HG03432 (cell line): ENCODE results near the gene CIB4.

Experiments used
- ATAC-seq: cut with Tn5 transposase; IDR thresholded peaks from one replicate; pipeline ENCODE4 v1.9.1; 2021; ENCODE audit warnings: mild to moderate bottlenecking, moderate library complexity; ENCODE audit not compliant: unreplicated experiment

CIB4 gene

DNA sequence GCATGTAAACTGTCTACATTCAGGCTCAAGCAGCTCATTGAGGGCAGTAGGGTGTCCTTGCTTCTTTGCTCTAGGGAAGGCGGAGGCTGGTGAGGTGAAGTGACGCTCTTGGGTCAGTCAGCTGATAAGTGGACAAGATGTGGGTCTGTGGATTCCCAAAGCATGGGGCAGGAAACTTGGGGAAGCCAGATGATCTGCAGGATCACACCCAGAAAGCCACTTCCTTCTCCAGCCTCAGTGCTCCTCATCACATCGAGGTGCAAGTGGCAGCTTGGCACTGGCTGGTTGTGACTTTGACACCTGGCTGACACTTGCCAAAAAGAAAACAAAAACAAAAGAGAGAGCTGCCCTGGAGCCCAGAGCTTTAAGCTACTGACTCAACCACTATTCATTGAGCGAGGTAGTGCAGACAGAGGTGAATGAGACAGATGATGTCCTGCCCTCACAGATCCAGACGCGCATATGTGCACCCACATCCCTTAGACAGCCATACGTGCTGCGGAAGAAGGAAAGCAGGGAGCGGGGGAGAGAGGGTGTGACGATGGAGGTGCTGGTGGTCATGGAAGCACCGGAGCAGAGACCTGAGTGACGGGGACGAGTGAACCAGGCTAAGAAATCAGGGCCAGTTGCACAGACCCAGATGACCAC, 3.1 kb upstream of the CIB4 start:
- ATAC-seq, result no peak

DNA sequence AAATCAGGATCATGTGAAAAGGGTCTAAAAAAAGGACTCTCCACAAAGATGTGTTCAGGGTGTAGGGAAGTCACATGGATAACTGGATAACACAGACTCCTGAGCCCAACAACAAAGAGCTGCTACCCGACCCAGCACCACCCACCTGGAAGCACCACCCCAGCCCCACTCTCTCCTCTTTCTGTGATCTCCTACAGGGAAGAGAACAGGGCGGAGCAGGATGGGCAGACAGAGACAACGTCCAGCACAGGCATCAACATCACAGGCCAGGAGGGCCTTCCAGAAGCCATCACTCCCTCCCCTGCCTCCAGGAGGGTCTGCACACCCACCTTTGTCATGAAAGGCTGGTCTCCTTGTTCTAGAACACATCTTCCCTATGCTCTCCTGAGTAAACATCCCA, 1.3 kb upstream of the CIB4 start:
- ATAC-seq, result no peak

GRCh38 chr2:26640331-26640745, 828 bp downstream of the CIB4 start:
- no peak for ATAC-seq

DNA sequence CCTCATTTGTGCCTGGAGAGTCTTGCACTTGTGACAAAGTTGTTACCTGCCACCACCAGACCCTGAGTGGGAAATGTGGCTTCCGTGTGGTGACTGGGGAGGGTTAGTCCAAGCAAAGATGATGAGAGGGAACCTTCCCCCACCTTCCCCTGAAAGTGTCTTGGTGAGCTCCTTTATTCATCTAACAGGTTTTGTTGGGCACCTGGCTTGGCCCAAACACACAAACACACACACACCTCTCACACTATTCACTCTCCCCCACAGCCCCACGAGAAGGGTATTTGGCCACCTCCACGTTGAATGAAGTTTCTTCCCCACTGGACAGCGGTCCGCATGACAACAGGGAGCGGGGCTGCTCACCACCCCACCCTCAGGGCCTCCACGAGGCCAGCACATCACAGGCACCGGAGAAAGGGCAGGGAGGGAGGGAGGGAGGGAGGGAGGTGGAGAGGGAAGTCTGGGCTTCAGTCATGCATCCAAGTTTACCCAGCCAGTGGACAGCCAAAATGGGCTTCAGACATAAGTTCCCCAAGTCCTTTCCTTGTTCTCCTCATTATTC, 1.4 kb downstream of the CIB4 start:
- no peak for ATAC-seq

GRCh38 chr2:26637811-26638310, 3.3 kb downstream of the CIB4 start:
- ATAC-seq, result no peak

GRCh38 chr2:26636935-26637334, 4.2 kb downstream of the CIB4 start:
- no peak for ATAC-seq

- ATAC-seq, result no peak
These were observed 5.8 kb downstream of the CIB4 start for GRCh38 chr2:26635401-26635800.

DNA sequence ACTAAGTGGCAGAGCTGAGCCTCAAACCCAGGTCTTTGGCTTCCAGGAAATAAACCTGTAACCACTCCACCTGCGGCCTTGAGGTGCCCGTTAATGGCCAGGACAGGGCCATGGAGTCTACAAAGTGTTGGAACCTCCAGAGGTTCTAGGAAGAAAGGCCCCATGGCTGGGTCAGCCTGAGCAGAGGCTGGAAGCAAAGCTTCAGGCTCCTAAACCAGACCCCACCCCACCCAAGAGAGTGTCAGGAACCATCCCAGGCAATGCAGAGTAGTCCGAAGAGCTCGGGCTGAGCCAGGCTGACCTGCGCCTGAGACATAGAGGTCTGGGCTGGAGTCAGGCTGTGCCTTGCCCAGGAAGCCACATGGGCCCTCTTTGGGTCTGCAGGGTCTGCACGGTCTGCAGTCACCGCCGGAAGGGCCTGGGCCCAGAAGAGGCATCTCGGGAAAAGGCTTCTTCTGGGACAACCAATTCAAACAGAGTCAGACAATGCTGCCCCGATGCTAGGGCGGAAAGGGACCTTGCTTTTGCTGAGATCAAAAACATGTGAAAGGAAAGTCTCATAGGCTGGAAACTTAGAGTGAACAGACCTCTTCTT, 6.4 kb downstream of the CIB4 start:
- no peak for ATAC-seq

GRCh38 chr2:26633993-26634595, 7.1 kb downstream of the CIB4 start:
- no peak for ATAC-seq

DNA sequence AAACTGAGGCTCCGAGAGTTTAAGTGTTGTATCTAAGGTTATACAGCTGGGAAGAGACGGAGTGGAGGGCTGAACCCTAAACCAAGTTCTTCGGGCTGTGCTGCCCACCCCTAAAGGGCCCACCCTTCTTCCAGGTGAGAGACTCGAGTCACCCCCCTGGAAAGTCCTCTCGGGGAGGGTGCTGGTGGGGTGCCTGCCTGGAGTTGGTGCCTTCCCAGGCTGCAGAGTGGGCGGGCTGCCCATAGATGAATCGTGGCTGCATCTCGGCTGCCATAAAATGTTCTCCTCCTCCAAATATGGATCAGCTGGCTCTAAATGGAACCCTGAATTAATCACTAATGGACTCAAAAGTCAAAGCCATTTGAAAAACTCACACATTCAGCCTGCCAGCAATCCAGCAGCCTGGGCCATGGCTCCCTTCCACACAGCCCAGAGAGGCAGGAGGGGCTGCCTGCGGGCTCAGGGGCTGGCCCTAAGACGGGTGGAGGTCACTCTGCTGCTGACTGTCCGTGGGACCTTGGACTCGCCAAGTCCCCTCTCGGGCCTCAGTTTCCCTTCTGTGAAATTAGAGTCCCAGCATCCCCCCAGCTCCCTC, 7.7 kb downstream of the CIB4 start:
- ATAC-seq, result no peak

GRCh38 chr2:26632624-26633185, 8.5 kb downstream of the CIB4 start:
- ATAC-seq, result no peak

DNA sequence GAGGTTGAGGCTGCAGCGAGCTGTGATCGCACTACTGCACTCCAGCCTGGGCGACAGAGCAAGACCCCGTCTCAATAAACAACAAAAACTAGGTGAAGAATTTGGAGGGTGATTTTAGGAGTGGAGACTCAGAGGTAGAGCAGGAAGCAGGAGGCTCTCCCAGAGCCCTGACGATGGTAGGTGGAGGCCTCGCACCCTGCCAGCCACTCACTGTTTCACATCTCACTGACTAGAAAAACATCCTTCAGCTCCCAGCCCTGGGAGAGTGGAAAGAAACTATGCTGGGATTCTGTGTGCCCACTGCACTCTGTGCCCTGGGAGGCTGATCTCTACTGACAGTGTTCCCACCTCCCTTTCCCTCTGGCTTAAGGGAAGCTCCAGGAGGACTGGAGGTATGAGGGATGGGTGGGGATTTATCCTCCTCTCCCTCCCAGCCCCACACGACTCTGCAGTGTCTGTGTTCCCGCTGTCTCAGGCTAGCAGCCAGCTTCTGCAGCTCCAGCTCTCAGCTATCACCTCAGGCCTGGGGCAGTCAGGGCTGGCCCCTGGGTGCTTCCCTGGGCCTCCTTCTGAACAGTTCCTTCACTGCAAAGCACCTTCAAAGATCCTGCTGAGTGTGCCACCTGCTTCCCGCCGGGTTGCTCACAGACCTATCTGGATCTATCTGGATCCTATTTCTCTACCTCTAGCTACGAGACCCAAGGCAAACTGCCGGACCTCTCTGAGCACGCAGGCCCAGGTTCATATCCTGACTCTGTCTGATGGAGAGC, 9.6 kb downstream of the CIB4 start:
- ATAC-seq, result no peak

- ATAC-seq, result no peak
These were observed 10.4 kb downstream of the CIB4 start for GRCh38 chr2:26630669-26631360.

- ATAC-seq, result no peak
These were observed 10.9 kb downstream of the CIB4 start for GRCh38 chr2:26630235-26630634.

DNA sequence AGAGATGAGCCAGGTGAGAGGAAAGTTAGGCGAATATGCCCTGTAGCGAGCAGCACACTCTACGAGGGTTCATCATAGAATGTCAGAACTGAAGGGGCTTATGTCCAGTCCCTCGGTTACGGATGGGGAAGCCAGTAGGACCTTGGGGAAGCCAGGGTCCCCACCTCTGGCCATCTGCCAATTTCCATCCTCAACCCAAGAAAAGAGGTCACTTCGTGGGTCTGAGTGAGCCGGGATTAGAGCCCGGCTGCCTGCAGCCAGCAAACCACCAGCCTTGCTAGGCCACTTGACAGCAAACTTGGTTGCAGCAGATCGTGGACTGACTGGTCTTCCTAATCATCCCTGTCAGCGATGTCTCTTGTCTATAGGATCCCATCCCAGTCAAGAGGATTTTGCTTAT, 11.4 kb downstream of the CIB4 start:
- no peak for ATAC-seq

DNA sequence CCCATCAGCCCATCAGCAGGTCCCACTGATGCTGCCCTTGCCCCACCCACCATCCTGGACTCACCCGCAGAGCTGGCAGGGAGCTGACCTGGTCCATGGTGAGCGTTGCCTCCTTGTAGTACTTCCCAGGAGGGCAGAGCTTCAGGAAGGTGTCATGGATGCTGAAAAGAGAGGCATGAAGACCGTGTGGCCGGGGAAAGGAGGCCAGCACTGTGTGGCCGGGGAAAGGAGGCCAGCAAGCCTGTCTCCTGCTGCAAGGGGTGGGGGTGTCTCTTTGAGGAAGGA, 11.9 kb downstream of the CIB4 start:
- ATAC-seq, result no peak

DNA sequence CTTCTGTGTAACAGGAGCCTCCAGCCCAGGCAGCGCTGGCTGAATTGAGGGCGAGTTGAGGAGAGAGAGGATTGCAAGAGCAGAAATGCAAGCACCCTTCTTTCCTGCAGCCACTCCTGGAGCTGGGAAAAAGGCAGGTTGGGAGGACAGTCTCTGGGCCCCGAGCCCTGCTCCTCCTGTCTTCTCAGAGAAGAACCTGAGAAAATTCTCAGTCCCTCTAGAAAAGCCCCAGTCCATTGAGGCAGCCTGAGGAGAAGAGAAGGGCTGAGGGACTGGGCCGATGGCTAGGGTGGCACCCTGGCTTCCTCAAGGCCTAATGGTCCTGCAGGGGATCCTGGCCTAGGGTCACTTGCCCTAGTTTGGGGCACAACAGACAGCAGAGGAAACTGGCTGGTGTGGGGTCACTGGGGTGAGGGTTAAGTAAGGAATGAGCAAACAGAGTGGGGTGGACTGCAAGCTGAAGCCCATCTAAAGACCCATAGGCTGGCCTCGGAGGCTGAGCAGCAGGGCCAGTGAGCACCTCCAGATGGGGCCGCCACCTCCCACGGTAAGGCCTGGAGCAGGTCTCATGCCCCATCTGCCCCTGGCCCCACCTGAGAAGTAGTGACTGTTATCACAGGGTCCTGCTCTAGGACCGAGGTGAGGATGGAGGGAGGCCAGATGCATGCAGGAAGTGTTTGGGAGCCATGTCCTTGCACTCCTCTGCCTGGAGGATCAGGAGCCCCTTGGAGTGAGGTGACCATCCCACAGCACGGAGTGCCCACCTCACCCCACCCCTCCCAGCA, 12.4 kb downstream of the CIB4 start:
- ATAC-seq, result no peak

GRCh38 chr2:26627350-26628105, 13.6 kb downstream of the CIB4 start:
- ATAC-seq, result no peak

DNA sequence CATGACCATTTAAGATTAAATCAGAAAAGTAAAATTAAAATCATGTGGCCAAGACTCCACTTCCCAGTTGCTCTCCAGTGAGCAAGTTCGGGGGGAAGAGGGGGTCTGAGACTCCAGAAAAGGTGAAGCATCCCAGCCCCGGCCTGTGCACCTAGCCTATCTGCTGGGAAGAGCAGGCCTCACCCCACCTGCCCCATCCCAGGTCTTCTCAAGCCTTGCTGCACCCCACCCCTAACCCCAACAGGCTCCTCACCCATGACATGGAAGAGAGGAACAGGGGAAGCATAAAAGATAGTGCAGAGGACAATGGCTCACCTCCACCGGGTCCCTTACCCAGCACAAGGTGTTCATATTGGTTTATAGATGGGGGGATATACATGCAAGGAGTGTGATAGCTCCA, 14.6 kb downstream of the CIB4 start:
- no peak for ATAC-seq
